Measurements from ENCODE around the gene NTRK3.

GRCh38 chr15:88166082-88166993 is 90.2 kb downstream of the NTRK3 start:
- TF ChIP-seq EZH2 (IDR thresholded peaks at IDR 0.05; ENCODE audit: borderline replicate concordance, low read depth, low read length, severe bottlenecking) = no peak
- TF ChIP-seq CTCF (IDR thresholded peaks at IDR 0.05; ENCODE audit: extremely low read depth in 1 of 2, insufficient read depth in 1 of 2, low read depth in 1 of 2, low read length in 2 of 2) = no peak
- no peak for TF ChIP-seq POLR2AphosphoS5 (IDR thresholded peaks at IDR 0.05; ENCODE audit: insufficient read depth, low read depth, low read length)
- TF ChIP-seq POLR2A (IDR thresholded peaks at IDR 0.05; ENCODE audit: low read depth, low read length) = no peak
- TF ChIP-seq MAX (IDR thresholded peaks at IDR 0.05; ENCODE audit: insufficient read depth, insufficient read length) = no peak
- no peak for TF ChIP-seq FOS (IDR thresholded peaks at IDR 0.05; ENCODE audit: borderline replicate concordance, insufficient read depth, low read length)
- no peak for TF ChIP-seq MYC (IDR thresholded peaks at IDR 0.05; ENCODE audit: low read depth, low read length)
- no peak for TF ChIP-seq JUN (IDR thresholded peaks at IDR 0.05; ENCODE audit: borderline replicate concordance, insufficient read depth, insufficient read length, low read depth)

All from endothelial cell of umbilical vein (primary cell).